ENCODE results near the gene MRPL32.

The MRPL32 gene

GRCh38 chr7:42914009-42914408, 18.2 kb upstream of the MRPL32 start:
- TF ChIP-seq CTCF (IDR thresholded peaks at IDR 0.05; ENCODE audit: insufficient read depth, low read depth, low read length, missing control alignments): no peak
- no peak for DNase-seq (ENCODE audit: low read depth)
- no peak overlapping the region for H3K4me3 ChIP-seq (ENCODE audit: low read depth, low read length)

- no peak for DNase-seq (ENCODE audit: low read depth)
- no peak overlapping the region for H3K4me3 ChIP-seq (ENCODE audit: low read depth, low read length)
- no peak for TF ChIP-seq CTCF (IDR thresholded peaks at IDR 0.05; ENCODE audit: insufficient read depth, low read depth, low read length, missing control alignments)
Observed at GRCh38 chr7:42914421-42915045, 17.6 kb upstream of the MRPL32 start.

DNA sequence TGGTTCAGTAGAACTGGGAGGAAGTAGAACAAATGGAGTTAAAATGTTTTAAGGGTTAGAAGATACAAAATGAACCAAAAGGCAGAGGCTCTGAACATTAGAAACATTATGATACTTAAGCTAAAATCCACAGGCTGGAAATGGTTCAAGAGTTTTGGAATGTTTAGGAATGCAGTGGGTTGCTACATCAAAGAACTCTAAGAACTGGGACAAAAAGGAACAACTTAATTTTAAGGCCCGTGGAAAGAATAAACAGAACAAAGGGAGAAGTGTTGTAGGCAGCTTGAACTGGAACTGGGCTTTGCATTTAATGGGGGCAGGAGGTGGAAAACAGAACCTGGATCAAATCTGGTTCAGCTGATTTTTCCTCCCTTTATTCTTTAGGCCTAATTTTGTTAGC, 16.8 kb upstream of the MRPL32 start:
- DNase-seq (ENCODE audit: low read depth): no peak
- no peak overlapping the region for H3K4me3 ChIP-seq (ENCODE audit: low read depth, low read length)
- TF ChIP-seq CTCF (IDR thresholded peaks at IDR 0.05; ENCODE audit: insufficient read depth, low read depth, low read length, missing control alignments): no peak

- DNase-seq (ENCODE audit: low read depth): no peak
- TF ChIP-seq CTCF (IDR thresholded peaks at IDR 0.05; ENCODE audit: insufficient read depth, low read depth, low read length, missing control alignments): no peak
- no peak overlapping the region for H3K4me3 ChIP-seq (ENCODE audit: low read depth, low read length)
Observed at GRCh38 chr7:42922017-42922753, 10.0 kb upstream of the MRPL32 start.

DNA sequence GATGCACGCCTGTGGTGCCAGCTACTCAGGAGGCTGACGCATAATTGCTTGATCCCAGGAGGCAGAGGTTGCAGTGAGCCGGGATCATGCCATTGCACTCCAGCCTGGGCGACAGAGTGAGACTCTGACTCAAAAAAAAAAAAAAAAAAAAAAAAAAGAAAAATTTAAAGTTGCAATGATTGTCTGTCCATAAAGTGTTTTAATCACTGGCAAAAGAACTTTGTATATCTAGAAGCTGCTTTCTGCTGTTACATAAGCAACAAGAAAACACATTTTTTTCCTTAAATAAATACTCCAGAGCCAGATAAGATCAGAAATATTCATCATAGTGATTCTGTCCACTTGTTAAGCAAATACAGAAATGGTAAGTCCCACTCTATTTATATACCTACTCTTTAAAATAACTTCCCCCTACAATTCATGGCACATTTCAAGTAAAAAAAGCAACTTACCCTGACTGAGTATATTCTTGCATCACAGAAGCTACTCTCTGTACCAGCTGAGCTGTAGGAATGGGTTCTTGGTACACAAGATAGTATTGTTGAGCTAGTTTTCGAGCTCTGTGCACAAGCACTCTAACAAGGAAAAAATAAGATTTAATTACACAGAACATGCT, 7.8 kb upstream of the MRPL32 start:
- no peak for DNase-seq (ENCODE audit: low read depth)
- no peak for TF ChIP-seq CTCF (IDR thresholded peaks at IDR 0.05; ENCODE audit: insufficient read depth, low read depth, low read length, missing control alignments)

GRCh38 chr7:42925630-42926029, 6.5 kb upstream of the MRPL32 start:
- no peak for DNase-seq (ENCODE audit: low read depth)

More for the DNA sequence above, 7.8 kb upstream of the MRPL32 start:
- H3K4me3 ChIP-seq (ENCODE audit: low read depth, low read length): no peak overlapping the region

More at GRCh38 chr7:42925630-42926029, 6.5 kb upstream of the MRPL32 start:
- TF ChIP-seq CTCF (IDR thresholded peaks at IDR 0.05; ENCODE audit: insufficient read depth, low read depth, low read length, missing control alignments): no peak
- H3K4me3 ChIP-seq (ENCODE audit: low read depth, low read length): no peak overlapping the region

All from GM12865 (cell line).